ENCODE data around the gene BRI3BP.

The BRI3BP gene

GRCh38 chr12:124995200-124995961, 1.9 kb downstream of the BRI3BP start:
- peaks cover 10% of the 10 kb centered on the region for H3K36me3 Mint-ChIP-seq (ENCODE audit: low read depth)
- H3K4me3 Mint-ChIP-seq: peak overlapping the region; percentile 93
- no peaks in the 10 kb centered on the region for H3K27me3 Mint-ChIP-seq
- no peak overlapping the region for H3K27ac Mint-ChIP-seq
- DNase-seq: no peak
- H3K9me3 Mint-ChIP-seq: no peaks in the 10 kb centered on the region
- no peak for ATAC-seq
- H3K4me1 Mint-ChIP-seq: peaks cover 23% of the 10 kb centered on the region

- DNase-seq: no peak
- Mint-ChIP-seq H3K27me3 (no peaks in the 10 kb centered on the region), H3K36me3 (ENCODE audit: low read depth) (peaks cover 19% of the 10 kb centered on the region), H3K9me3 (no peaks in the 10 kb centered on the region), H3K4me3 (no peak overlapping the region), H3K27ac (no peak overlapping the region), H3K4me1 (peaks cover 15% of the 10 kb centered on the region)
- ATAC-seq: no peak
Measured at GRCh38 chr12:124998705-124999104, 5.3 kb downstream of the BRI3BP start.

GRCh38 chr12:125001636-125002035, 8.2 kb downstream of the BRI3BP start:
- no peak for ATAC-seq

GRCh38 chr12:125003021-125003420, 9.6 kb downstream of the BRI3BP start:
- no peak for ATAC-seq
- H3K4me1 Mint-ChIP-seq: peaks cover 2% of the 10 kb centered on the region
- no peaks in the 10 kb centered on the region for H3K27me3 Mint-ChIP-seq
- no peak for DNase-seq
- no peak overlapping the region for H3K4me3 Mint-ChIP-seq
- H3K36me3 Mint-ChIP-seq (ENCODE audit: low read depth): peaks cover 22% of the 10 kb centered on the region
- H3K27ac Mint-ChIP-seq: no peak overlapping the region
- H3K9me3 Mint-ChIP-seq: no peaks in the 10 kb centered on the region

More at GRCh38 chr12:125001636-125002035, 8.2 kb downstream of the BRI3BP start:
- Mint-ChIP-seq H3K4me3 (no peak overlapping the region), H3K27me3 (no peaks in the 10 kb centered on the region), H3K36me3 (ENCODE audit: low read depth) (peaks cover 18% of the 10 kb centered on the region), H3K9me3 (no peaks in the 10 kb centered on the region), H3K4me1 (peaks cover 2% of the 10 kb centered on the region), H3K27ac (no peak overlapping the region)
- DNase-seq: no peak

GRCh38 chr12:125004621-125005020, 11.2 kb downstream of the BRI3BP start:
- ATAC-seq: no peak
- H3K9me3 Mint-ChIP-seq: no peaks in the 10 kb centered on the region

GRCh38 chr12:125005652-125006051, 12.2 kb downstream of the BRI3BP start:
- ATAC-seq: no peak
- Mint-ChIP-seq H3K27ac (no peak overlapping the region), H3K4me3 (no peak overlapping the region), H3K36me3 (ENCODE audit: low read depth) (peaks cover 14% of the 10 kb centered on the region), H3K27me3 (no peaks in the 10 kb centered on the region), H3K9me3 (no peaks in the 10 kb centered on the region), H3K4me1 (no peaks in the 10 kb centered on the region)
- no peak for DNase-seq

More at GRCh38 chr12:125004621-125005020, 11.2 kb downstream of the BRI3BP start:
- no peak overlapping the region for H3K4me3 Mint-ChIP-seq
- peaks cover 16% of the 10 kb centered on the region for H3K36me3 Mint-ChIP-seq (ENCODE audit: low read depth)
- no peak for DNase-seq
- H3K27me3 Mint-ChIP-seq: no peaks in the 10 kb centered on the region
- no peak overlapping the region for H3K27ac Mint-ChIP-seq
- peaks cover 2% of the 10 kb centered on the region for H3K4me1 Mint-ChIP-seq

GRCh38 chr12:125006365-125006764, 12.9 kb downstream of the BRI3BP start:
- Mint-ChIP-seq H3K27me3 (no peaks in the 10 kb centered on the region), H3K4me1 (no peaks in the 10 kb centered on the region), H3K9me3 (no peaks in the 10 kb centered on the region), H3K36me3 (ENCODE audit: low read depth) (peaks cover 14% of the 10 kb centered on the region), H3K4me3 (no peak overlapping the region), H3K27ac (no peak overlapping the region)
- ATAC-seq (no peak), DNase-seq (no peak)

- Mint-ChIP-seq H3K36me3 (ENCODE audit: low read depth) (peaks cover 25% of the 10 kb centered on the region), H3K27me3 (no peaks in the 10 kb centered on the region), H3K27ac (no peak overlapping the region), H3K4me1 (no peaks in the 10 kb centered on the region), H3K9me3 (no peaks in the 10 kb centered on the region), H3K4me3 (no peak overlapping the region)
- no peak for DNase-seq
- ATAC-seq: no peak
Measured at GRCh38 chr12:125013816-125014442, 20.5 kb downstream of the BRI3BP start.

GRCh38 chr12:125014526-125014925, 21.1 kb downstream of the BRI3BP start:
- Mint-ChIP-seq H3K36me3 (ENCODE audit: low read depth) (peaks cover 27% of the 10 kb centered on the region), H3K27ac (no peak overlapping the region), H3K4me3 (no peak overlapping the region), H3K27me3 (no peaks in the 10 kb centered on the region), H3K4me1 (no peaks in the 10 kb centered on the region), H3K9me3 (no peaks in the 10 kb centered on the region)
- ATAC-seq (no peak), DNase-seq (no peak)

GRCh38 chr12:125015680-125016310, 22.4 kb downstream of the BRI3BP start:
- ATAC-seq: no peak
- Mint-ChIP-seq H3K27me3 (no peaks in the 10 kb centered on the region), H3K27ac (no peak overlapping the region), H3K36me3 (ENCODE audit: low read depth) (peaks cover 31% of the 10 kb centered on the region), H3K9me3 (no peaks in the 10 kb centered on the region), H3K4me1 (no peaks in the 10 kb centered on the region), H3K4me3 (no peak overlapping the region)
- no peak for DNase-seq

GRCh38 chr12:125017801-125018200, 24.4 kb downstream of the BRI3BP start:
- no peak for DNase-seq
- no peaks in the 10 kb centered on the region for H3K4me1 Mint-ChIP-seq
- H3K27me3 Mint-ChIP-seq: no peaks in the 10 kb centered on the region
- no peaks in the 10 kb centered on the region for H3K9me3 Mint-ChIP-seq
- H3K36me3 Mint-ChIP-seq (ENCODE audit: low read depth): peaks cover 41% of the 10 kb centered on the region
- H3K27ac Mint-ChIP-seq: no peak overlapping the region
- H3K4me3 Mint-ChIP-seq: no peak overlapping the region
- ATAC-seq: no peak

GRCh38 chr12:125018356-125018755, 24.9 kb downstream of the BRI3BP start:
- H3K27ac Mint-ChIP-seq: no peak overlapping the region
- DNase-seq (no peak), ATAC-seq (no peak)
- H3K27me3 Mint-ChIP-seq: no peaks in the 10 kb centered on the region
- H3K36me3 Mint-ChIP-seq (ENCODE audit: low read depth): peaks cover 41% of the 10 kb centered on the region
- no peaks in the 10 kb centered on the region for H3K4me1 Mint-ChIP-seq
- H3K4me3 Mint-ChIP-seq: no peak overlapping the region
- H3K9me3 Mint-ChIP-seq: no peaks in the 10 kb centered on the region

- H3K9me3 Mint-ChIP-seq: no peaks in the 10 kb centered on the region
- H3K4me1 Mint-ChIP-seq: no peaks in the 10 kb centered on the region
- H3K4me3 Mint-ChIP-seq: no peak overlapping the region
- H3K36me3 Mint-ChIP-seq (ENCODE audit: low read depth): peaks cover 43% of the 10 kb centered on the region
- H3K27ac Mint-ChIP-seq: no peak overlapping the region
- H3K27me3 Mint-ChIP-seq: no peaks in the 10 kb centered on the region
- ATAC-seq (no peak), DNase-seq (no peak)
Measured at GRCh38 chr12:125021096-125021495, 27.7 kb downstream of the BRI3BP start.

GRCh38 chr12:125021771-125022170, 28.3 kb downstream of the BRI3BP start:
- H3K27me3 Mint-ChIP-seq: no peaks in the 10 kb centered on the region
- no peaks in the 10 kb centered on the region for H3K4me1 Mint-ChIP-seq
- DNase-seq (no peak), ATAC-seq (no peak)
- H3K9me3 Mint-ChIP-seq: no peaks in the 10 kb centered on the region
- peaks cover 42% of the 10 kb centered on the region for H3K36me3 Mint-ChIP-seq (ENCODE audit: low read depth)
- no peak overlapping the region for H3K4me3 Mint-ChIP-seq
- H3K27ac Mint-ChIP-seq: no peak overlapping the region

GRCh38 chr12:125023065-125023464, 29.6 kb downstream of the BRI3BP start:
- Mint-ChIP-seq H3K4me1 (no peaks in the 10 kb centered on the region), H3K36me3 (ENCODE audit: low read depth) (peaks cover 44% of the 10 kb centered on the region), H3K4me3 (no peak overlapping the region), H3K27me3 (no peaks in the 10 kb centered on the region), H3K9me3 (no peaks in the 10 kb centered on the region), H3K27ac (no peak overlapping the region)
- no peak for ATAC-seq
- no peak for DNase-seq
